OCI-LY3 (cell line): ENCODE data around the gene PATL1.

Experiments
- CTCF ChIP-seq: fragments of 200-600, 300-600 bp; sonication (generic); IDR thresholded peaks from 2 replicates; pipeline ENCODE4 v1.5.1; 2014; ENCODE audit warnings: antibody characterized with exemption, low read length, low read depth
- EZH2phosphoT487 ChIP-seq: fragments of 200-600 bp; shearing (Covaris generic); IDR thresholded peaks from 2 replicates; pipeline ENCODE4 v1.6.1; 2018; ENCODE audit warnings: antibody characterized with exemption, mixed run types, low read depth

- TF ChIP-seq CTCF: no peak
- TF ChIP-seq EZH2phosphoT487: no peak
Observed at GRCh38 chr11:59610289-59610688, 58.5 kb downstream of the PATL1 start.
